ENCODE measurements around the gene CLDN24.

CLDN24 gene

DNA sequence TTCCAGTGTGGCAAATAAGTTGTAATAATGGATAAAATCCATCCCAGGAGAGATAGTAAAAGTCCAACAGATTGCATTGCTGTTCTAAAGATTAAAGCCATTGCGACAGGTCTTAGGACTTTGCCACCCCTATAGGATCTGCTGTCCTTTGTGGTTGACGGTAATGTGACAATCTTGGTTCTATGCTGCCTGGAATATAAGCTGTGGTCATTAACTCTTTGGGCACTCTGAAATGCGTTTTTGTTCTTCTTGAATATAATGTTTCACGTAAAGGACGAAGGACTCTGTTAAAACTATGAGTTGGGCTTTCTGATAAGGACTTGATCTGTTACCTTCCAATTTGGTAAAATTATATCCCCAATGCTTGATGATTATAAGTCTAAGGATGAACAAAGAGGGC is at the start of gene CLDN24:
Gene CLDN24, minus strand, starts transcription at position 101 of the 400 bp plus-strand sequence. Its CDS starts 0 bp downstream, at position 101.
- no peak for DNase-seq

DNA sequence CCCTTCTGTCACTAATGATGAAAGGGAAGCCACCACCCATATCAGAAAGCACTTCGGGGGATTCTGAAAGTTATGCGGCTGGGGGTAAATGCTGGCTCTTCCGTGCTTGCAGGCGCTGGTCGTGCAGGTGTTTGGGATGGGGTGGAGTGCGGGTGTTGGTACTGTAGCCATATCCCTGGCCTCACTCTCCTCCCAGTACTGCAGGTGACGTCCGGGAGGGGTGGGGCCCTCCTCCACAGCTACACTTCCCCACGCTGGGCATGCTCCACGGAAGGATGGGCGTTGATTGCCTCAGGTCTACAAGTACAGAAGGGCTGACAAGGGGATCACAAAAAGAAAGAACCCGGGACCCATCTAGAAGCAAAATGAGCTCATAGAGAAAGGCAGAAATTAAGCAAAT is 48.6 kb upstream of the CLDN24 start:
- no peak for DNase-seq

DNA sequence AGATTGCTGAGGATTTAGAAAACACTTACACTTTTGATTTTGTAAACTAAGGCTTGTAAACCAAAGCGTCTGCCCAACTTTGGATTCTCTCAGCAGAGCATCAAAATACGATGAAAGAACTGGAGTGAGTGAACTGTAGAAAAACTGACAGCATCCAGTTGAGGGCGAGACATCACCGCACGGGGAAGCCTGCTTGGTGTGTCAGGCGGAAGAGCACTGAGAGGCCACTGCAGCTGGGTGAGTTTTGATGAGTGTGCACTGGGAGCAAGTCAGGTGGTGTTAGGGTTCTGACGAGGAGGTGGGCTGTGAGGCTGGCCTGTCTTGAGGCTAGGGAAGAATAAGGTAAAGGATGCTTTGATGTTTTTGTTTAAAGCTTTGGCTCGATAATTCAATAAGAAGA is 46.8 kb upstream of the CLDN24 start:
- DNase-seq: no peak

DNA sequence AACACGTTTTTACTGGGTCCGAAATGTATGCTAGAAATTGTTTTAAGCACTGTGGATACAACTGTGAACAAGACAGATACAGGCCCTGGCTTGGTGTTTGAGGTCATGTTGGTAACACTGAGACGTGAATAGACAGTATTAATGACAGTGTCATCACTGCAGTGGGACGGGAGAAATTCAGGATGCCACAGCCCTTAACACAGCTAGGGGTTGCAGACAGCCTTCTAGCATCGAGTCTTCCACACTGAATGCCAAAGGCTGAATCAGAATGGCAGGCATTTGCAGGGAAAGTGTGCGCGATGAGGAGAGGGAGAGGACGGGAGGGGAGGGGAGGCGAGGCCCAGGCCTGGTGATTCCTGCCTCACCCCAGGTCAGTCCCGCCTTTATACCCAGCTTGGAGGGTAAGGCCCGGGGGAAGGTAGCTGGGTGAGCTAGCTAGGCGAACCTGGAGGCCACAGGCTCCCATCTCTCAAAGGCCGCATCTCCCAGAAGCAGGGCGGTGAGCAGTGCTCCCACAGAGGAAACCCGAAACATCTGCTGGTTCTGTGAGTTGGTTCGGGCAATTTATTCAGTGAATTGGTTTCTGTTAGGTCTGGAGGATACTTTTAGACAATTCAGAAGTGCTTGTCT is 44.1 kb upstream of the CLDN24 start:
- no peak for DNase-seq

DNA sequence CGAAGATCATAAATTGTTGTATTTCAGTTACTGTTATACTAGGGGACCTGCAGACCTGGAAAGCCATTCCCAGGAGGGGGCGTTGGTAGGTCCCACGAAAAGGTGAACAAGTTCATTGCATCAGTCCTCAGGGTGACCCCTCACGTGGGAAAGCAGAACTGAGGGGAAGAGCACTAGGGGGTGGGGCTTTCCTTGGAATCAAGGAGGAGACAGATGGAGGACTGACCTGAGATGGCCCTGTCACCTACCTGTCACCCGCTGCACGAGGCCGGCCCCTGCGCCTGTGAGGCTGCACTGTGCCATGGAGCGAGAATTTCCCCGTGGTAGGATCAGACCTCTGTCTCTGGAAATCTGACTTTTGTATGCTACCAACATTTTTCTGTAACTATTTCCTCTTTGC is 41.8 kb upstream of the CLDN24 start:
- no peak for DNase-seq

DNA sequence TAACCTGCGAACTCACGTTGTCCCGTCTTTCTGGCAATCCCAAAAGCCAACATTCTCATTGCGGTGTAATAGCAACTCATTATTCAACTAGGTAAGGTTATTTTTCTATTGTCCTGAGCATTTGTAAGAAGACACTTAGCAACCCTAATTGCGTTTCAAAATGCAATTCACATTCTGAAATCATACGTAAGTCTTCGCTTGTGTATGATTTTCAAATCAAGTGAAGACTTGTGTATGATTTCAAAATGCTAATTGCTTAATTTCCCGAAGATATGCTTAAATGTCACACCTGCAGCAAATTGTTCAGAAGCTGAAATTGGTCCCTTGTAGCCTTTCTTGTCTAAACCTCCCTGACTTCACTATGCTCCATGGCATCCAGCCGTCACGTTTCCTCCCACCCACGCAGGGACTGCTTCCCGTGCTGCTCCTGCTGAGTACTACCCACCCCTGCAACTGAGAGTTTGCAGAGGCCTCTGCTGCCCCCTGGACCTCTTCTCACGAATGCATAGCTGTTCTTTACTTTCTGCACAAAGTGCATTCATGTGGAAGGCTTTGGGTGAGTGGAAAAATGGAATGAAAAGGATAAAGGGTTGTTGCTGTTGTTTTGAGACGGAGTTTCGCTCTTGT is 40.8 kb upstream of the CLDN24 start:
- DNase-seq: no peak

DNA sequence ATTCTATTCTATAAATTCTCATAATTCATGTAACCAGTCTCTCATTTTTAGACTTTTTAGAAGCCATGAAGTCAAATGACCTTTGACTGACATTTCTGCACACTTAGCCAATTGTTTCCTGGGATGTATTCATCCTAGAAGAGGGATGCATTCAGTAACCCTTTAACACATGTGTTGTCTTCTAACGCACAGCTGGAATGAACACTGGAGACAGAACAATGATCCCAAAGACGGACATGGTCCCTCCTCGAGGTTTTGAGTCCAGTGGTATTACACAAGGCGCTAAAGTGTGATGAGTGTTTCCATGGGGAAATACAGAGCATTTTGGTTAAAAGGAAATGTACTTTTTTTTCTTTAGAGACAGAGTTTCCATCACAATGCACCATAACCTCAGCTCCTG is 39.8 kb upstream of the CLDN24 start:
- DNase-seq: no peak

DNA sequence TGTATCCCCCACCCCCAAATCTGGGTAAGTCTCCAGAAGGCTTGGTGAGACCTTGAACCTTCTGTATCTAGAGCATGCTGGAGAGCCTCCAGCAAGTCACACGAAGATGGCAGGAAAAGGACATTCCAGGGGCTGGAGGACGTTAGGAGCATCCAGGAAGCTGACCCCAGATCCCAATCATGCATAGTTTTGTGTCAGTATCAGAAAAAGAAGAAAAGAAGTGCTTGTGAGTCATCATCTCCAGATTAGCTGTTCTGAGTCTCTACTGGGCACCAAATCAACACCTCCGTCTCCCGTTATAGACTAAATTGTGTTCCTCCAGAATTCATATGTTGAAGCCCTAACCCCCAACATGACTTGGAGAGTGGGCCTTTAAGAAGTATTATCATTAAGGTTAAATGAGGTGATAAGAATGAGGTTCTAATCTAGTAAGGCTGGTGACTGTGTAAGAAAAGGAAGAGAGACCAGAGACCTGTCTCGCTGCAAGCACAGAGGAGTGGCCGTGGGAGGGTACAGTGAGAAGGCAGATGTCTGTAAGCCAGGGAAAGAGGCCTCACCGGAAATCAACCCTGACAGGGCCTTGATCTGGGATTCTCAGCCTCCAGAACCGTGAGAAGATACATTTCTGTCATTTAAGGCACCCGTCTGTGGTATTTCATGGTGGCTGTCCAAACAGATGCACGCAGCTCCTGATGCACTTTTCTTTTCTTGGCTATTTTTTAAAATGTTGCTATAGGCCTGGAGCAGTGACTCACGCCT is 38.1 kb upstream of the CLDN24 start:
- DNase-seq: no peak

DNA sequence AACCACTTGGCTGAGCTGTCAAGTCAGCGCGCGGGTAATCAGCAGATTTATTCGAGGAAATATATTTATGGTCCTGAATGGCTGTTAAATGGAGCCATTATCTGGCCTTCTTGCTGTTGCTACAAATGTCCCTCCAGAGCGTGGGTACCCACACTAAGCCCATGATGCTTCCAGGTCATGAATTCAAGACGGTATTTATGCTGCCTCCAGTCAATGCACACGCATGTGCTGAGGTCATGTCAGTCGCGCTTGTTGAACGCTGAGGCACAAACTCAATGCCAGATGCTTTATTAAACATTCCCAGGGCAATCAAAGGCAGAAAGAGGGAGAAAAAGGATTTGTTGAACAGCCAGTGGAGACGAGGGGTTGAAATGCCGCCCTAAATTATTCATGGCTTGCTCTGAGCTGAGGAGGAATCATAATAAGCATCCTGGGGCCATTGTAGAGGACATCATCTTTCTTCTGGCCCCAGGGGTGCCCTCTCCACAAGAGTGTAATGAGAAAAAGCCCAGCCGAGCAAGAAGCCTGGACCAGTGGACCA is 36.1 kb upstream of the CLDN24 start:
- DNase-seq: no peak

DNA sequence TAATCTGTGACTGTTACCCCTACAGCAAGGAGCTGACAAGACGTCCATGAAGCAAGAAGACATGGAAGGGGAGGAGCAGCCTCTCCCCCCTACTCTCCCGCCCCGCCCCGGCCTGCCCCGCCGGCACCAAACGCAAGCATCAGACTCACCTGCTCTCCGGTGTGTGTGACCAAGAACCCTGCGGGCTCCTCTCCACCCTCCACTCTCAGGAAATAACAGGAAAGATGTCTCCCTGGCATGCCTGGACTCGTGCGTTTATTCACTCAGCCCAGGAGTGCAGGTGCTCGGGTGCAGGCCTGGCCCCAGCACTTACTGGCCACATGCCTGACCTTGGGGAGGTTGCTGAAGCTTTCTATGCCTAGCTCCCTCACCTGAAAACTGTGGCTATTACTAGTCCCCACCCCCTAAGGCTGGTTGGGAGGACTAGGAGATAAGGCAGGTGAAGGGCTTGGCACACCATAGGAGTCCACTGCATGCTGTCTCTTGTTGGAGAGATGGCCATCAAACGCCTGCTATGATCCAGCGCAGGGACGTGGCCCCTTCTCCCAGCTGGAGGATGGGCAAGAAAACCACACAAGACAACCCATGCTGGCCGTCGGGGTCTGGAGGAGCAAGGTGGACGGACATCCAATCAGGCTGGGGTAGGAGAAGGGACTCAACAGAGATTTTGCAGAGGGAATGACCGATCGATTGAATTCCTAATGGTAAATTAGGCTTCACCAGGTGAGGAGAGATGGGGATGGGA is 34.9 kb upstream of the CLDN24 start:
- no peak for DNase-seq

DNA sequence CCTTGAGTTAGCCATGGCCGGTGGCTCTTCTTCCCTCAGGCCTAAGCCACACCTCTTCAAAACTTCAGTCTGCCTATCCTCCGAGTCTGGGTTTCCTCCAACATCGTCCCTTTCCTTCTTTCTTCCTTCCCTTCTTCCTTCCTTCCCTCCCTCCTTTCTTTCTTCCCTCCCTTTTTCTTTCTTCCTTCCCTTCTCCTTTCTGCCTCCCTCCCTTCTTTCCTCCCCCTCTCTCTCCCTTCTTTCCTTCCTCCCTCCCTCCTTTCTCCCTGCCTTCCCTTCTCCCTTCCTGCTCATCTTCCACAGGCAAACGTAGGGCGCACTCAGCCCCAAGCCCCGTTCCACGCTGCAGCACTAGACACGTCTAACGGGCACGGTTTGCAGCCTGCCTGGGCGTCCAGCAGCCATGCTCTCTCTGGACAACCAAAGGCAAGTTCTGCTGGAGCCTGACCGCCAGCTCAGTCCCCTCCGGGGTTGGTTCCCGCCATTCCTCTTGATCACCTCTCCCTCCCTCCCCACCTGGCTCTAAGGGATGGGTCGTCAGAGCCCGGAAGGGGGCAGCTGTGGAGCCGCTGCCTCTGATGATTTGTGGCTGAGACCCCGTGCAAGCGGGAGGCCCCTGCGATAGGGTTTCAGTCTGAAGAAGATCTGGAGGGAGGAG is 34.1 kb upstream of the CLDN24 start:
- no peak for DNase-seq

DNA sequence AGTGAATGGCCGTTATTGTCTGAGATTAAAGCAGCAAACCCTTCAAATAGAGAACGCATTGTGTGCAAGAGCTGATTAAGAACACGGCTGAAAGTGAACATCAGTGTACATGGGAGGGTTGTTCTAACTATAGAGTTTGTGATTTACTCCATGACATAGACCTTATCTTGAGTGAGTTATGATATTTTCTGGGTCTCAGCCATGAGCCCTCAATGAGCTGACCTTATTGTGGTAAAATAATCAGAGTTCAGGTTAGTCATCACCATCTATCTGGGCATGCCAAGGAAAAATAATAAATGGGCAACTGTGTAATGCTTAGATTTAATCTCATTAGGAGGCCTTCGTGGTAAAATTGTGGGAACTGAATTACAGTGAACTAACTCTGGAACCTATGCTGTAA is 33.2 kb upstream of the CLDN24 start:
- DNase-seq: no peak

DNA sequence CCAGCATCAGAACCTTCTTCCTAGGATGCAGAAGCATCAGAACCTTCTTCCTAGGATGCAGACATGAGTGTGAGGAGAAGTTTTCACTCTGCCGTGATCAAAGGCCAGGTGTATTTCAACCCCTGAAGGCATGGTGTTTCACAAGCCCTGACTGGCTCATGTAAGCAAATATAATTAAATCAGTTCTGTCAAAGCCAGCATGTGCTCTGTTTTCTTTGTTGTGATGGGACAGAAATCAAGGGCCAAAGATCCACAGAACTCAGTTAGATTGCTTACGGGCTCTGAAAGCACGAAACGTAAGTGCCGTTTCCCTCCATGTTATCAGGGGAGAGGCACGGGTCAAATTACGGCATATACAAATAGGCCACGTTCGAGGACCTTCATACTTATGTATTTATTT is 32.0 kb upstream of the CLDN24 start:
- no peak for DNase-seq

DNA sequence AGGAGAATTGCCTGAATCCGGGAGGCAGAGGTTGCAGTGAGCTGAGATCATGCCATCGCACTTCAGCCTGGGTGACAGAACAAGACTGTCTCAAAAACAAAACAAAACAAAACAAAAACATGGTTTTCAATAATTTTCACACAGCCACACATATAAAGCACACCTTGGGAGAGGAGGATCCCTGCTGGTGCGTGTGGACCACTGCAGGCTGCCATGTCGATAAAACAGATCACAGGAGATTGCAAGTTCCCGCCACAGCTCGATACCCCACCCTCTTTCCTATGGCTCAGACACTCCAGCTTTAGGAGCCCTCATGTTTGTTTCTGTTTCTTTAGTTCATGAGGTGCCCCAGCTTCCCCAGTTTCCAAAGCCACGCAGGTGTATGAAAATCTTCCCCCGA is 31.3 kb upstream of the CLDN24 start:
- no peak for DNase-seq

DNA sequence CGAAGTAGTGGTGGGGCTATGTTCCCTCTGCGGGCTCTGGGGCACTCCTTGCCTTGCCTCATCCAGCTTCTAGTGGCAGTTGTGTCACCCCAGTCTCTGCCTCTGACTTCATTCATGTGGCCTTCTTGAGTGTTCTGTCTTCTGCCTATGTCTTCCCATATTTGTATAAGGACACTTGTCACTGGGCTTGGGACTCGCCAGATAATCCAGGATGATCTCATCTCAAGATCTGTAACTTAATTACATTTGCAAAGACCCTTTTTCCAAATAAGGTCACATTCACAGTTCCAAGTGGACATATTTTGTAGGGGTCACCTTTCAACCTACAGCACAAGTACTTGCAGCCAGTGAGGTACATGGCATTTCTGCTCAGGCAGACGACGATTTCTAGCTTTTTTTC is 30.3 kb upstream of the CLDN24 start:
- DNase-seq: no peak

DNA sequence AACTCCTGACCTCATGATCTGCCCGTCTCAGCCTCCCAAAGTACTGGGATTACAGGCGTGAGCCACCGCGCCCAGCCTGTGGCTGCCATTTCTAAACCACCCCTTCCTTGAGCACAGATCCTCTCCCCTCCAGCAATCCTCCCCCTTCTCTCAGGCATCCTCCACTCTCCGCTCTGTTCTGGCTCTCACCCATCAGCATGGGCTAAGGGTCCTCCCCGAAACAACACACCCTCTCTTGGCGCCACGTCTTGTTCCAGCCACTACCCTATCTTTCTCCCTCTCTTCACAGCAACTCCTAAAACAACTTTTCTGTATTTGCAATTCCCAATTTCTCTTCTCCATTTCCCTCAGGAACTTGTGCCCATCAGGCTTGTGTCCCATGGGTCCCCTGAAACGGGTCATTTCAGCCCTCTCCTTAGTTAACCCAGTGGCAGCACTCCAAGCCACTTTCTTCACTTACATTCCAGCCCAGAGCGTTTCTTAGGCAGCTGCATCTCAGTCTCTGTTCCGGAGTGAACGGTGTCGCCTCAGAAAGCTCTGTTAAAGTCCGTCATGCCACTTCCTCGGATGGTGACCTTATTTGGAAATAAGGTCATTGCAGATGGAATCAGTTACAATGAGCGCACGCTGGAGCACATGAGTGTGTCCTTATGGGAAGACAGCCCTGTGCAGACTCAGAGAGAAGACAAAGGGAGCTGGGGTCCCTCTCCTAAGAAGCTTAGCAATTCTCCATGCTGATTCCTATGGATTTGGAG is 28.3 kb upstream of the CLDN24 start:
- no peak for DNase-seq

DNA sequence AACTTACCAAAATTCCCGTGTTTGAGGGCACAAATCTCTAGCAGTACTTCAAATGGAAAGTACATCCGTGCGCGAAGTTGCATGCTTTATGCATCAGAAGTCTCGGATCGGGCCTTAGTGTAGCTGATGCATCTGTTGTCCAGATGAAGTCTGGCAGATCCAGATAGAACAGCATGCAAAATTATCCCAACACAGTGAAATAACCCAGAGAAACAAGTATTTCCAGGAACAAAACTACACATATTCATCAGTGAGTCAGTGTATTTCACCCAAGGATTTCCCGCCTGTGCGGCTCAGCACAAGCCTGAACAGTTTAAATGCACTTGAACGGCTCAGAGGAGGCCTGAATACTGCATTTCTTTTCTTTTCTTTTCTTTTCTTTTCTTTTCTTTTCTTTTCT is 27.4 kb upstream of the CLDN24 start:
- no peak for DNase-seq

DNA sequence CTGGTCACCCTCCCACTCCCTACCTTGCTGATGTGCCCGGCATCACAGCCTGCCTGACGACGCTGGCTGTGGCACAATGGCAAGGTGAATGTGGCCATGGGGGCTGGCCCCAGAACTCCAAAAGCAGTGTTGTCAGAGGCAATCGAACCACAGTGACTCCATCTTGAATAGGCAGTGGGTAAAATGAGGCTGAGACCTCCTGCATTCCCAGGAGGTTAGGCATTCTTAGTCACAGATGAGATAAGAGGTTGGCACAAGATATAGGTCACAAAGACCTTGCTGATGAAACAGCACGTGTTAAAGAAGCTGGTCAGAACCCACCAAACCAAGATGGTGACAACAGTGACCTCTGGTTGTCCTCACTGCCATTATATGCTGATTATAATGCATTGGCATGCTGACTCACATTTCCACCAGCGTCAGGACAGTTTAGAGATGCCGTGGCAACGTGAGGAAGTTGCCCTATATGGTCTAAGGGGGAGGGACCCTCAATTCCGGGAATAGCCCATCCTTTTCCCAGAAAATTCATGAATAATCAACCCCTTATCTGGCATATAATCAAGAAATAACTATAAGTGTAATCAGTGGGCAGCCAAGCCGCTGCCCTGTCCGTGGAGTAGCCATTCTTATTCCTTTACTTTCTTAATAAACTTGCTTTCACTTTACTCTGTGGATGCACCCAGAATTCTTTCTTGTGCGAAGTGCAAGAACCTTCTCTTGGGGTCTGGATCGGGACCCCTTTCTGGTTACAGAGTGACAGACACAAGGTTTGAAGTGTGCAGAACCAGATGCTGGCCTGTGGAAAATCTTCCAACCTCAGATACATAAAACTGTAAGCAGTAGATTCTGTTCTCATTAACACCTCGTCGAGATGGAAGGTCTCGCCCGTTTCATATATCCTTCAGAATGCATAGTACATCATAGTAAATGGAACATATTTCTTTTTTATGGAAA is 26.8 kb upstream of the CLDN24 start:
- DNase-seq: no peak

DNA sequence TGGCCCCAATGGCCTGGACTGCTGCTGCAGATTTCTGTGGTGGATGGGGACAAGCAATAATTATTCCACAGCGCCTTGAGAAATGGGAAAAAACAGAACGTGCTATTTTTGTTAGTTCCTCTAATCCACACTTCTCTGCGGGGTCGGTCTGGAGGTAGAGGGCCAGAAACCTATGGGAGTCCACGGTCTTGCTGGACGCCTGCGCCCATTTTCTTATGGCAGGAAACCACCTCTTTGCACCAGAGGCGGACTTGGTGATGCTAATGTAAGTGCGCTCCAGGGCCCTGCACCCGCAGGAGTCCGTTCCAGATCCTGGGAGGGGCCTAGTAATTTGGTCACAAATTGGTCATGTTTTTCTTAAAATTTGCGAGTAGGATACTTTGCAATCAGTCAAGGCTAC is 25.9 kb upstream of the CLDN24 start:
- no peak for DNase-seq

DNA sequence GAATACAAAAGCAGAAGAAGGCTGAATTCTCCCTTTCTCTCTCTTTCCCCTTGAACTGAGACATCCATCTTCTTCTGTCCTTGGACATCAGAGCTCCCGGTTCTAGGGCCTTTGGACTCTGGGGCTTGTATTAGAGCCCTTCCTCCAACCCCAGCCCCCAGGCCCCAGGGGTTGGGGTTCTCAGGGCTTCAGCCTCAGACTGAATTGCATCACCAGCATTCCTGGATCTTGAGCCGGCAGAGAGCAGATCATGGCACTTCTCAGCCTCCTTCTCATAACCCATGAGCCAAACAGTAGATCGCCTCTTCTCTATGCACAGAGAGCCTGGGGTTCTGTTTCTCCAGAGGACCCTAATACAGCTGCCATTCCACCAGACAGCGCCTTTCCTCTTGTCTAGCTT is 25.3 kb upstream of the CLDN24 start:
- DNase-seq: no peak

DNA sequence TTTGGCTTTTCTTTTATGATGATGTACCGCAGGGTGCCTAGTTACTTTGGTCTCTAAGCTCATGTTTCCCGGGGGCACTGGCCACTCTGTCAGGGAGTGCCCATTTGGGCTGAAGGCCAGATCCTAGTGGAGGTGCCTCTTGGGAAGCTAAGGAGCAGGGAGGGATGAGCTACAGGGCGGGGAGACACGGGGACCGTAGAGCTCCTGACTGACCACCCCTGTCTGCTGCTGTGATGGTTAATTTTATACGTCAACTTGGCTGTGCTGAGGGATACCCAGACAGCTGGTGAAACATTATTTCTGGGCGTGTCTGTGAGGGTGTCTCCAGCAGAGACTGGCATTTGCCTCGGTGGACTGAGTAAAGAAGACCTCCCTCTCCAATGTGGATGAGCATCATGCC is 24.9 kb upstream of the CLDN24 start:
- no peak for DNase-seq
